Neural cell (in vitro differentiated cells): ENCODE measurements around the gene NEFH. TPM values are rescaled to one million over a fixed set of nuclear protein-coding genes. Genes with fewer than 3 reads are reported as not detected.

Experiments
- H2AFZ ChIP-seq: fragments of 200-600, 300-800 bp; sonication (generic), shearing (Covaris generic); 2 replicates; pipeline ENCODE4 v1.6.0; 2014; ENCODE audit warnings: low read depth, mild to moderate bottlenecking, antibody characterized with exemption, low read length, moderate library complexity
- H3F3A ChIP-seq: fragments of 200-600 bp; shearing (Covaris generic); 2 replicates; pipeline ENCODE4 v1.6.1; 2016; ENCODE audit warnings: mild to moderate bottlenecking, moderate library complexity, mixed read lengths, antibody characterized with exemption, low read length; ENCODE audit not compliant: insufficient read depth, poor library complexity, severe bottlenecking
- H3K27ac ChIP-seq: fragments of 200-600, 300-800 bp; sonication (generic), shearing (Covaris generic); 2 replicates; pipeline ENCODE4 v1.5.1; 2014; ENCODE audit warnings: mild to moderate bottlenecking, low read length, moderate library complexity
- H3K27me3 ChIP-seq: fragments of 300-800, 200-600 bp; sonication (generic), shearing (Covaris generic); 2 replicates; pipeline ENCODE4 v1.6.0; 2014; ENCODE audit warnings: mild to moderate bottlenecking, low read depth, low read length, moderate library complexity; ENCODE audit not compliant: insufficient read depth
- H3K36me3 ChIP-seq: fragments of 300-800, 200-600 bp; sonication (generic), shearing (Covaris generic); 2 replicates; pipeline ENCODE4 v1.5.1; 2014; ENCODE audit warnings: mild to moderate bottlenecking, antibody characterized with exemption, low read length, moderate library complexity; ENCODE audit not compliant: insufficient read depth
- H3K4me2 ChIP-seq: fragments of 300-800, 200-600 bp; sonication (generic), shearing (Covaris generic); 2 replicates; pipeline ENCODE4 v1.6.0; 2014; ENCODE audit warnings: mild to moderate bottlenecking, low read length
- H3K4me3 ChIP-seq: fragments of 300-800, 200-600 bp; sonication (generic), shearing (Covaris generic); 2 replicates; pipeline ENCODE4 v1.5.1; 2014; ENCODE audit warnings: mild to moderate bottlenecking, low read length, moderate library complexity
- H3K79me2 ChIP-seq: fragments of 200-600 bp; shearing (Covaris generic); replicated peaks from 2 replicates; pipeline ENCODE4 v1.6.0; 2014; ENCODE audit warnings: mild to moderate bottlenecking, low read length, moderate library complexity; ENCODE audit not compliant: insufficient read depth
- H3K9ac ChIP-seq: fragments of 300-800, 200-600 bp; sonication (generic), shearing (Covaris generic); 2 replicates; pipeline ENCODE4 v1.6.1; 2016; ENCODE audit warnings: mild to moderate bottlenecking, low read length, mixed read lengths
- H3K9me2 ChIP-seq: fragments of 200-600 bp; shearing (Covaris generic); 2 replicates; pipeline ENCODE4 v1.6.1; 2016; ENCODE audit warnings: mild to moderate bottlenecking, low read length, mixed read lengths; ENCODE audit not compliant: insufficient read depth
- H3K9me3 ChIP-seq: fragments of 200-600, 300-800 bp; sonication (generic), shearing (Covaris generic); 2 replicates; pipeline ENCODE4 v1.6.1; 2016; ENCODE audit warnings: mild to moderate bottlenecking, mixed run types, low read length, moderate library complexity, mixed read lengths
- H4K20me1 ChIP-seq: fragments of 200-600 bp; shearing (Covaris generic); 2 replicates; pipeline ENCODE4 v1.6.1; 2016; ENCODE audit warnings: mild to moderate bottlenecking, mixed run types; ENCODE audit not compliant: insufficient read depth
- CTCF ChIP-seq: fragments of 450-650 bp; IDR thresholded peaks from 2 replicates; pipeline ENCODE4 v1.5.1; 2014; ENCODE audit warnings: antibody characterized with exemption, mild to moderate bottlenecking, moderate library complexity; ENCODE audit not compliant: poor library complexity, severe bottlenecking
- EP300 ChIP-seq: fragments of 450-650 bp; conservative IDR thresholded peaks from 2 replicates; pipeline ENCODE4 v1.6.1; 2014; ENCODE audit warnings: antibody characterized with exemption, mild to moderate bottlenecking, moderate library complexity; ENCODE audit not compliant: poor library complexity, severe bottlenecking
- EZH2 ChIP-seq: fragments of 200-600, 300-800 bp; shearing (Covaris generic), sonication (generic); IDR thresholded peaks from 2 replicates; pipeline ENCODE4 v1.6.1; 2014; ENCODE audit warnings: antibody characterized with exemption, low read length, borderline replicate concordance, mild to moderate bottlenecking; ENCODE audit not compliant: insufficient read depth, poor library complexity, severe bottlenecking
- MXI1 ChIP-seq: fragments of 450-650 bp; conservative IDR thresholded peaks from 2 replicates; pipeline ENCODE4 v1.6.1; 2014; ENCODE audit warnings: antibody characterized with exemption, mild to moderate bottlenecking; ENCODE audit not compliant: poor library complexity, severe bottlenecking
- POLR2AphosphoS5 ChIP-seq: IDR thresholded peaks from 2 replicates; pipeline ENCODE4 v1.6.1; 2012
- RAD21 ChIP-seq: fragments of 450-650 bp; conservative IDR thresholded peaks from 2 replicates; pipeline ENCODE4 v1.6.1; 2014; ENCODE audit warnings: antibody characterized with exemption, mild to moderate bottlenecking, moderate library complexity
- REST ChIP-seq: IDR thresholded peaks from 2 replicates; pipeline ENCODE4 v1.6.1; 2012; ENCODE audit warnings: borderline replicate concordance
- SMC3 ChIP-seq: fragments of 450-650 bp; conservative IDR thresholded peaks from 2 replicates; pipeline ENCODE4 v1.6.1; 2014; ENCODE audit warnings: antibody characterized with exemption, mild to moderate bottlenecking, moderate library complexity; ENCODE audit not compliant: poor library complexity
- TAF1 ChIP-seq: IDR thresholded peaks from 2 replicates; pipeline ENCODE4 v1.6.1; 2012; ENCODE audit warnings: low read depth
- polyA plus RNA-seq: library from polyadenylated mRNA; depleted of rRNA; stranded (reverse); fragments of >200 nt; gene quantifications from 2 replicates; pipeline ENCODE4 v1.2.3, GENCODE V29; 2014

The NEFH gene
- polyA plus RNA-seq, 1 donor from 2014 or later: 0.05 TPM

GRCh38 chr22:29509298-29509697 is 29.3 kb downstream of the NEFH start:
- no peak overlapping the region for H3K4me2 ChIP-seq

GRCh38 chr22:29509815-29510214 is 29.8 kb downstream of the NEFH start:
- Histone ChIP-seq H4K20me1 (no peaks in the 10 kb centered on the region), H3K27ac (no peak overlapping the region), H3K9ac (no peak overlapping the region), H3K36me3 (no peaks in the 10 kb centered on the region), H2AFZ (no peak overlapping the region), H3K9me3 (no peaks in the 10 kb centered on the region), H3K4me3 (no peak overlapping the region), H3K27me3 (no peaks in the 10 kb centered on the region), H3K79me2 (no peaks in the 10 kb centered on the region), H3K4me2 (no peak overlapping the region), H3K9me2 (no peaks in the 10 kb centered on the region), H3F3A (no peaks in the 10 kb centered on the region)
- TF ChIP-seq SMC3: no peak
- TF ChIP-seq TAF1: no peak
- no peak for TF ChIP-seq RAD21
- no peak for TF ChIP-seq POLR2AphosphoS5
- no peak for TF ChIP-seq EZH2
- no peak for TF ChIP-seq CTCF
- no peak for TF ChIP-seq MXI1

More at GRCh38 chr22:29509298-29509697, 29.3 kb downstream of the NEFH start:
- H3K36me3 ChIP-seq: no peaks in the 10 kb centered on the region
- H3K4me3 ChIP-seq: no peak overlapping the region
- no peaks in the 10 kb centered on the region for H3K27me3 ChIP-seq
- H3K79me2 ChIP-seq: no peaks in the 10 kb centered on the region
- H3F3A ChIP-seq: no peaks in the 10 kb centered on the region
- TF ChIP-seq SMC3 (no peak), MXI1 (no peak), POLR2AphosphoS5 (no peak), EP300 (no peak), CTCF (no peak), RAD21 (no peak), REST (no peak), EZH2 (no peak), TAF1 (no peak)
- no peaks in the 10 kb centered on the region for H3K9me3 ChIP-seq
- H3K9me2 ChIP-seq: no peaks in the 10 kb centered on the region
- no peak overlapping the region for H3K9ac ChIP-seq
- no peak overlapping the region for H3K27ac ChIP-seq
- no peak overlapping the region for H2AFZ ChIP-seq
- H4K20me1 ChIP-seq: no peaks in the 10 kb centered on the region
